ENCODE measurements around the gene TIMM23B.
"Not testable (repeated sequence)": the region's sequence is repeated elsewhere in the genome, so short reads cannot be mapped to it uniquely, and the experiment has no call there.

Gene TIMM23B

DNA sequence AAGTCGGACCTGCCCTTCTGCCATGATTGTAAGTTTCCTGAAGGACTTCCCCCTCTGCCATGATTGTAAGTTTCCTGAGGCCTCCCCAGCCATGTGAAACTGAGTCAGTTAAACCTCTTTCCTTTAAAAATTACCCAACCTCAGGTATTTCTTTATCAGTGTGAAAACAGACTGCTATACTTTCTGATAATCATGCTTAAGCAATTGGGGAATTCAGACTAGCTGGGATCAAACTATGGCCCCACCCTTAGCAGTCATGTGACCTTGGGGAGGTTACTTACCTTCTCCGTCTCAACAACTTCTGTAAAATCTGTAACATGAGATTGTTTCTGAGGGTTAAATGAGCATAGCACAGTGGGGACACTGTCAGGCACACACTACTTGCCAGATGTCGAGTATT is 45.4 kb downstream of the TIMM23B start:
- not testable (repeated sequence) for DNase-seq

GRCh38 chr10:49988376-49988775 is 46.5 kb downstream of the TIMM23B start, which contains the start of gene AGAP6:
Gene AGAP6 (plus strand): TSS chr10:49988406. CDS start chr10:49988716, 310 bp downstream.
- DNase-seq = not testable (repeated sequence)

DNA sequence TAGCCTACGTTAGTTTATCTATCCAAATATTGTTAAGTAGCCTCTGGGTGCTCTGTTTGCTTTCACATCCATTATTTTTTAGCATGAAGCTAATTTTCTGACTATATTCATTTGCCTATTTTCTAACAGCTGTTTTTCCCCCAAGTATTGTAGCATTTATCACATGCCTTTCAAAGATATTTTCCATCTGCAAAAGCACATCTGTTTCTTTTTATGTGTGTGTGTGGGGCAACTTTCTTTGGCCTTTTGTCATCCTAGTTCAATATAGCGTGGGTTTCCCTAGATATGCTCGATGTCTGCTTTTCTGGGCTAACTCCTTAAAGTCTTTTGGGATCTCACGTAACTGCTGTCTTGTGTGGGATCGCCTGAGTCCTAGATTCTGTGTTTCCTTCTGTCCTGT is 53.5 kb downstream of the TIMM23B start:
- DNase-seq = not testable (repeated sequence)

GRCh38 chr10:50014024-50014423 is 72.2 kb downstream of the TIMM23B start:
- DNase-seq = not testable (repeated sequence)

GRCh38 chr10:50015596-50016220 is 73.9 kb downstream of the TIMM23B start:
- DNase-seq = not testable (repeated sequence)

DNA sequence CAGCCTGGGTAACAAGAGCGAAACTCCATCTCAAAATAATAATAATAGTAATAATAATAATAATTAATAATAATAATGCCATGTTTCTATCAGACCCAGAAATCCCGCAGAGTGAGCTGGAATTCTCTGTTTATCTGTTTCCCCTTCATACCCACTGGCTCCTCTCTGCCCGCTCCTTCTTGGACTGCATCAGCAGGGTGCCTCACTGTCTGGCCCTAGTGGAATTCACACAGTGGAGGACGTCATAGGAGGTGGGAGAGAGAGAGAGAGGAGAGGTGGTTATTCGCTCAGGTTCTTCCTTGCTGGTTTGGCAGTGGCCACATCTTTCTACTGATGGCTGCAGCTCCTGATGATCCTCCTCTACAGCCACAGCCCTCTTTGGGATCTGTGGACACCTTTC is 75.1 kb downstream of the TIMM23B start:
- DNase-seq = not testable (repeated sequence)

DNA sequence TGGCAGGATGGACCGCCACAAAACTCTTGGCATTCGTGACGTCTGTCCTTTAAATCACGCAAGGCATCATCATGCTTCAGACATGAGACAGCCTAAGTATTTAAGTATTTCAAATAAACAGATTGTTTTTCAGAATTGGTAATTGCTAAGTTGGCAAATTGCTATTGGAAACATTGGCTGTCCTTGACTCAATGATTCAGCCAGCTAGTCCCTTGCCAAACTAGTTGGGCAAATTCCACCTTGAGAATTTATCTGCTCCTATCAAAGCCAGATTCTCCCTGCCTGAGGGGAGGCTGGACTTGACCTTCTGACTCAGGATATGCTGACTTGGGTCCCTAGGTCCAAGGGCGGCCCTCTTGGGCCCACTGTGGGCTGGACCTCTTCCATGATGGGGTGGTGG is 75.8 kb downstream of the TIMM23B start:
- DNase-seq = not testable (repeated sequence)

- not testable (repeated sequence) for DNase-seq
Measured at GRCh38 chr10:50019279-50019678, 77.4 kb downstream of the TIMM23B start.

- DNase-seq = not testable (repeated sequence)
Measured at GRCh38 chr10:50020451-50021024, 78.7 kb downstream of the TIMM23B start.

GRCh38 chr10:50021646-50022045 is 79.8 kb downstream of the TIMM23B start:
- no peak for DNase-seq
